ENCODE results near the gene CACNA1S.

DNA sequence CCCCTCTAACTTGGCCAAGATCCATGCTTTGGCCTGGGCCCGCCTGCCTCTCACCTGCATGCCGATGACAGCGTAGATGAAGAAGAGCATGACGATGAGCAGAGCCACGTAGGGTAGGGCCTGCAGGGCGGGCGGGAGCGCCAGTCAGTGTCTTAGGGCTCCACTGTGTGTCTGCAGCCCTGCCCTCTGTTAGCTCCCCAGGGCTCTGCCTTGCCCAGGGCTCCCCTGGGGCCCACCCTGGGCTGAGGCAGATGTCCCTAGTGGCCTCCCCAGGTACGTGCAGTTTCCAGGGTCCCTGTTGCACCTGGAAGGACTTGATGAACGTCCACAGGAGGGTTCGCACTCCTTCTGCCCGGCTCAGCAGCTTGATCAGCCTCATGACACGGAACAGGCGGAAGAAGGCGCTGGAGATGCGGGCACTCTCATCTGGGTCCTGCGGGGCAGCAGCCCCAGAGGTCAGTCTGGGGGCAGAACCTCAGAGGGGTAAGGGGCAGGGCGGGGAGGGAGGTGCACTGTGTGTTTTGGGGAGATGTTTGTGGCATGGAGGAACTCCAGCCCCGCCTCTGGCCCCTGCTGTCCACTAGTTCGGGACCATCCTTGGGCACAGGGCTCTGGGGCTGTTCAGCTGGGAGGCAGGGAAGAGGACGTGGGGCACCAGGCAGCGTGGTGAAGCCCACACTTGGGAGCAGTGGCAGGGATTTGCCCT lies 58.9 kb downstream of the CACNA1S start:
- TF ChIP-seq, protein P1, sequence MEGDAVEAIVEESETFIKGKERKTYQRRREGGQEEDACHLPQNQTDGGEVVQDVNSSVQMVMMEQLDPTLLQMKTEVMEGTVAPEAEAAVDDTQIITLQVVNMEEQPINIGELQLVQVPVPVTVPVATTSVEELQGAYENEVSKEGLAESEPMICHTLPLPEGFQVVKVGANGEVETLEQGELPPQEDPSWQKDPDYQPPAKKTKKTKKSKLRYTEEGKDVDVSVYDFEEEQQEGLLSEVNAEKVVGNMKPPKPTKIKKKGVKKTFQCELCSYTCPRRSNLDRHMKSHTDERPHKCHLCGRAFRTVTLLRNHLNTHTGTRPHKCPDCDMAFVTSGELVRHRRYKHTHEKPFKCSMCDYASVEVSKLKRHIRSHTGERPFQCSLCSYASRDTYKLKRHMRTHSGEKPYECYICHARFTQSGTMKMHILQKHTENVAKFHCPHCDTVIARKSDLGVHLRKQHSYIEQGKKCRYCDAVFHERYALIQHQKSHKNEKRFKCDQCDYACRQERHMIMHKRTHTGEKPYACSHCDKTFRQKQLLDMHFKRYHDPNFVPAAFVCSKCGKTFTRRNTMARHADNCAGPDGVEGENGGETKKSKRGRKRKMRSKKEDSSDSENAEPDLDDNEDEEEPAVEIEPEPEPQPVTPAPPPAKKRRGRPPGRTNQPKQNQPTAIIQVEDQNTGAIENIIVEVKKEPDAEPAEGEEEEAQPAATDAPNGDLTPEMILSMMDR (IDR thresholded peaks at IDR 0.05 in 8 of 11, conservative IDR thresholded peaks at IDR 0.05 in 3 of 11): no peak
- no peak for TF ChIP-seq POLR2A (IDR thresholded peaks at IDR 0.05)
- no peak for TF ChIP-seq POLR2AphosphoS5 (IDR thresholded peaks at IDR 0.05)
